Fibroblast of lung (primary cell): Measurements from ENCODE around the gene LRRIQ1.

Source experiments
- EZH2 ChIP-seq: IDR thresholded peaks from 2 replicates; pipeline ENCODE4 v1.5.1; 2012; ENCODE audit warnings: low read length, control low read depth, mild to moderate bottlenecking; ENCODE audit errors: missing control alignments
- TF ChIP-seq, protein P1 (sequence below), 2 donors: IDR thresholded peaks in 1 of 2; conservative IDR thresholded peaks in 1 of 2; 1 replicate in 1 of 2; 2 replicates in 1 of 2; pipeline ENCODE4 v1.5.1; 2011 to 2012; ENCODE audit warnings: low read length in 2 of 2, control low read depth in 1 of 2, inconsistent platforms in 1 of 2, low read depth in 1 of 2, mild to moderate bottlenecking in 1 of 2

DNA sequence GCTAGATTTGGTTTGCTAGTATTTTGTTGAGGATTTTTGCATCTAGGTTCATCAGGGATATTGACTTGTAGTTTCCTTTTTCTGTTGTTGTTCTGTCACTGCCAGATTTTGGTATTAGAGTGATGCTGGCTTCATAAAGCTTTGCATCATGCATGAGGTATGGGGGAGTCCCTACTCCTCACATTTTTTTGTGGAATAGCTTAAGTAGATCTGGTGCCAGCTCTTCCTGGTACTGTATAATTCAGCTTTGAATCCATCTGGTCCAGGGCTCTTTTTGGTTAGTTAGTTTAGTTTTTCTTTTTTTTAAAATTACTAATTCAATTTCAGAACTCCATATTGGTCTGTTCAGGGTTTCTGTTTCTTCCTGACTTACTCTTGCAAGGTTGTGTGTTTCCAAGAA, 59.4 kb downstream of the LRRIQ1 start:
- TF ChIP-seq, protein P1, sequence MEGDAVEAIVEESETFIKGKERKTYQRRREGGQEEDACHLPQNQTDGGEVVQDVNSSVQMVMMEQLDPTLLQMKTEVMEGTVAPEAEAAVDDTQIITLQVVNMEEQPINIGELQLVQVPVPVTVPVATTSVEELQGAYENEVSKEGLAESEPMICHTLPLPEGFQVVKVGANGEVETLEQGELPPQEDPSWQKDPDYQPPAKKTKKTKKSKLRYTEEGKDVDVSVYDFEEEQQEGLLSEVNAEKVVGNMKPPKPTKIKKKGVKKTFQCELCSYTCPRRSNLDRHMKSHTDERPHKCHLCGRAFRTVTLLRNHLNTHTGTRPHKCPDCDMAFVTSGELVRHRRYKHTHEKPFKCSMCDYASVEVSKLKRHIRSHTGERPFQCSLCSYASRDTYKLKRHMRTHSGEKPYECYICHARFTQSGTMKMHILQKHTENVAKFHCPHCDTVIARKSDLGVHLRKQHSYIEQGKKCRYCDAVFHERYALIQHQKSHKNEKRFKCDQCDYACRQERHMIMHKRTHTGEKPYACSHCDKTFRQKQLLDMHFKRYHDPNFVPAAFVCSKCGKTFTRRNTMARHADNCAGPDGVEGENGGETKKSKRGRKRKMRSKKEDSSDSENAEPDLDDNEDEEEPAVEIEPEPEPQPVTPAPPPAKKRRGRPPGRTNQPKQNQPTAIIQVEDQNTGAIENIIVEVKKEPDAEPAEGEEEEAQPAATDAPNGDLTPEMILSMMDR (conservative IDR thresholded peaks at IDR 0.05 in 1 of 2, IDR thresholded peaks at IDR 0.05 in 1 of 2; ENCODE audit: low read depth in 1 of 2, low read length in 2 of 2): no peak
- no peak for TF ChIP-seq EZH2
